ENCODE measurements around the gene LTBR.

DNA sequence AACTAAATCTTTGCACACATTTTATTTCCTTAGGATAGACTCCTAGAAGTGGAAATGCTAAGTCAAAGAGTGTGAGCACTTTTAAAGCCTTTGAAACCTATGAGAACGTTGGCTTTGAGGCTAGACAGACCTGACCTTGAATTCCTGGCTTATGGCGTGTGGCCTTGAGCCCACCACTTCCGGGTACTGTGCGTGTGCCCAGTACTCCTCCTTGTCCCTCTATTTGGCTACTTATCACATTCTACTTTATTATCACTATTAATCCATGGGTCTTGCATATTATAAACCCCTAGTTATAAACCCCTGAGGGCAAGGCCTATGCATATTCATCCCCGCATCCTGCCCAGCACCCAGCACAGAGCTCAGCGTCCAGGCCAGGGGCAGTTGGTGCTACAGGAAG, 34.8 kb downstream of the LTBR start:
- TF ChIP-seq, protein P1, sequence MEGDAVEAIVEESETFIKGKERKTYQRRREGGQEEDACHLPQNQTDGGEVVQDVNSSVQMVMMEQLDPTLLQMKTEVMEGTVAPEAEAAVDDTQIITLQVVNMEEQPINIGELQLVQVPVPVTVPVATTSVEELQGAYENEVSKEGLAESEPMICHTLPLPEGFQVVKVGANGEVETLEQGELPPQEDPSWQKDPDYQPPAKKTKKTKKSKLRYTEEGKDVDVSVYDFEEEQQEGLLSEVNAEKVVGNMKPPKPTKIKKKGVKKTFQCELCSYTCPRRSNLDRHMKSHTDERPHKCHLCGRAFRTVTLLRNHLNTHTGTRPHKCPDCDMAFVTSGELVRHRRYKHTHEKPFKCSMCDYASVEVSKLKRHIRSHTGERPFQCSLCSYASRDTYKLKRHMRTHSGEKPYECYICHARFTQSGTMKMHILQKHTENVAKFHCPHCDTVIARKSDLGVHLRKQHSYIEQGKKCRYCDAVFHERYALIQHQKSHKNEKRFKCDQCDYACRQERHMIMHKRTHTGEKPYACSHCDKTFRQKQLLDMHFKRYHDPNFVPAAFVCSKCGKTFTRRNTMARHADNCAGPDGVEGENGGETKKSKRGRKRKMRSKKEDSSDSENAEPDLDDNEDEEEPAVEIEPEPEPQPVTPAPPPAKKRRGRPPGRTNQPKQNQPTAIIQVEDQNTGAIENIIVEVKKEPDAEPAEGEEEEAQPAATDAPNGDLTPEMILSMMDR (IDR thresholded peaks at IDR 0.05; ENCODE audit: low read depth, low read length), result no peak
- no peak for TF ChIP-seq MYC (IDR thresholded peaks at IDR 0.05; ENCODE audit: low read depth, low read length)
